Measurements from ENCODE around the gene DAGLA.

GRCh38 chr11:61694602-61694939 is 14.4 kb downstream of the DAGLA start:
- TF ChIP-seq CTCF (IDR thresholded peaks at IDR 0.05; ENCODE audit: extremely low read depth in 1 of 2, insufficient read depth in 1 of 2, low read depth in 1 of 2, low read length in 2 of 2): no peak
- TF ChIP-seq MAX (IDR thresholded peaks at IDR 0.05; ENCODE audit: insufficient read depth, insufficient read length): no peak
- TF ChIP-seq POLR2A (IDR thresholded peaks at IDR 0.05; ENCODE audit: low read depth, low read length): no peak
- no peak for TF ChIP-seq POLR2AphosphoS5 (IDR thresholded peaks at IDR 0.05; ENCODE audit: insufficient read depth, low read depth, low read length)
- no peak for TF ChIP-seq EZH2 (IDR thresholded peaks at IDR 0.05; ENCODE audit: borderline replicate concordance, low read depth, low read length, severe bottlenecking)
- no peak for TF ChIP-seq MYC (IDR thresholded peaks at IDR 0.05; ENCODE audit: low read depth, low read length)
- no peak for TF ChIP-seq GATA2 (IDR thresholded peaks at IDR 0.05; ENCODE audit: insufficient read depth, insufficient read length, low read depth, low read length)
- TF ChIP-seq FOS (IDR thresholded peaks at IDR 0.05; ENCODE audit: borderline replicate concordance, insufficient read depth, low read length): no peak
- no peak for TF ChIP-seq JUN (IDR thresholded peaks at IDR 0.05; ENCODE audit: borderline replicate concordance, insufficient read depth, insufficient read length, low read depth)

All from endothelial cell of umbilical vein (primary cell).